Uterus (tissue), 2 donors: ENCODE measurements around the gene RRAGD.

Source experiments
- CTCF ChIP-seq, 4 experiments: fragments of 200-600 bp in 2 of 4; fragments of 450-650 bp in 2 of 4; sonication (generic) in 2 of 4; IDR thresholded peaks; one replicate each; pipeline ENCODE4 v1.5.1; 2016 to 2019; ENCODE audit warnings: antibody characterized with exemption in 4 of 4, mild to moderate bottlenecking in 2 of 4, moderate library complexity in 1 of 4
- POLR2A ChIP-seq, 2 donors: fragments of 450-650 bp; IDR thresholded peaks; one replicate each; pipeline ENCODE4 v1.6.1; 2016; ENCODE audit warnings: antibody characterized with exemption in 2 of 2, mild to moderate bottlenecking in 1 of 2, moderate library complexity in 1 of 2

GRCh38 chr6:89412071-89413005 lies at the start of gene RRAGD:
- no peak for TF ChIP-seq CTCF (IDR thresholded peaks at IDR 0.05)
- no peak for TF ChIP-seq POLR2A (IDR thresholded peaks at IDR 0.05)
